Activated CD8-positive, alpha-beta memory T cell treated with anti-CD3 and anti-CD28 coated beads, Interleukin-2, amount 50 U/mL, for 4 hours (primary cell): Measurements from ENCODE around the gene FBF1.

Experiments used
- DNase-seq: peaks from one replicate; pipeline ENCODE4 v3.0.0-alpha.2; 2020

The FBF1 gene

GRCh38 chr17:75913537-75914210, 27.2 kb downstream of the FBF1 start:
- no peak for DNase-seq

DNA sequence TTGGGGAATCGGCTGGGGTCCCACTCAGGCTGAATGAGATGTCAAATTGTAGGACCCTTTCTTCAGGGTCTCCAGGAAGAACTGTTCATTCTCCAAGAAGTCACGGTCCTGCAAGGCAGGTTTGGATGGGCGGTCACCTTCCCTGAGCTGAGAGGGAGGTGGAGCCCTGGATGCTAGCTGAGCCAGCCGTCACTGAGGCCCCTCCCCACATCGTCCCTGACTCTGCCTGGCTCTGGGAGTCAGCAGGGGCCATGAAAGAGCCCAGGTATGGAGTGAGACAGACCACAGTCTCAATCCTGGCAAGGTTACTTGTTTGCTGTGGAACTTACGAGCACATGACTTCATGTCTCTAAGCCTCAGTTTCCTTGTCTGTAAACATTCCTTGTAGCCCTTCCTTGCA, 30.1 kb downstream of the FBF1 start:
- DNase-seq: no peak

DNA sequence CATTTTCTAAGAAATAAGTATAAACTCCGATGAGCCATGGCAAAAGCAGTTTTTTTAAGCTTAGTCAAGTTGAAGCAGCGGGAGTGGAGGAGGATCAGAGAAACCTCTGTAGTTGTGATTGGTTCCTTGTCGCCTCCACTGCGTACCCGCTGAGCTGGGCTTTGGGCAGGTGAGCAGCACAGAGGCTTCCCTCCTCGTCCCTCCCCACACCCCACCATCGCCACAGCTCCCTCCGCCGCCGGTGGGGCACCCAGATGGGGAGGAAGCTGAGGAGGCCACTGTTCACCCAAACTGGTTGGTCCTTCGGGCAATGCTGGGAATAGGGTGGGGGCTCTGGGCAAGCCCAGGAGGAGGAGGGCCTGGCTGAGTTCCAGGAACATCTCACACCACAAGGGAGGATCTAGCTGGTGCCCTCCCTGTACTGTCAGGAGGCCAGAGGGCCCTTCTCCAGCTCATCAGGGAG, 31.0 kb downstream of the FBF1 start:
- DNase-seq: no peak

DNA sequence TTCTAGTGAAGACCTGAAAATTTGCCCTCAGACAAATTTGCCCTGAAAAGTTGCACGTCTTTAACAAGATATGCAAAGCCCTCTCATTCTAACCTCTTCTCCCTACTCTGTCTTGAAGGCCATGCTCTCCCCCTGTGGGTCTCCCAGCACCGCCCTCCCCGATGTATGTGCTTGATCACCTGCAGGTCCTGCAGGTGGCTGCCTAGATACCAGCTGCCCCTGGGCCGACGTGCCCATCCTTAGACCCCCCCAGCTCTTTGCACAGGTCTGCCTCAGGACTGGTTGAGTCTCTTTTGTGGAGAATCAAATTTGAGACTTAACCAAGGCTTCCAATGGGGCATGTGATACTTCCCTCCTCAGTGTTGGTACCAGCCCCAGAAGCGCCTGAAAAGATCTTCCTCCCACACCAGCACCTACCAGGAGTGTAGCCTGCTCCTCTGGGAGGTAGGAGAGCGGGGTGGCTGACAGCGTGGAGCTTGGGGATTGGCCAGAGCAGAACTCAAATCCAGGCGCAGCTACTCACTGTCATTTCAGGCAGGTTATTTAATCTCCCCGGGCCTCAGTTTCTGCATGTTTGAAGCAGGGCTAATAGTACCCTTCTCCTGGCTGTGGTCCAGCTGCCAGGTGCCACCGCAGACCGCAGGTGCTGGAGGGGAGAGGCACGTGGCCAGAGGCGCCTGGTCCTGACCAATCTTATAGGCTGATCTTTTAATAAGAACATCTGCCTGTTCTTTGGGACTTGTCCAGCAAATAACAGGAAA, 31.6 kb downstream of the FBF1 start:
- DNase-seq: no peak

GRCh38 chr17:75908201-75908600, 32.6 kb downstream of the FBF1 start:
- no peak for DNase-seq

DNA sequence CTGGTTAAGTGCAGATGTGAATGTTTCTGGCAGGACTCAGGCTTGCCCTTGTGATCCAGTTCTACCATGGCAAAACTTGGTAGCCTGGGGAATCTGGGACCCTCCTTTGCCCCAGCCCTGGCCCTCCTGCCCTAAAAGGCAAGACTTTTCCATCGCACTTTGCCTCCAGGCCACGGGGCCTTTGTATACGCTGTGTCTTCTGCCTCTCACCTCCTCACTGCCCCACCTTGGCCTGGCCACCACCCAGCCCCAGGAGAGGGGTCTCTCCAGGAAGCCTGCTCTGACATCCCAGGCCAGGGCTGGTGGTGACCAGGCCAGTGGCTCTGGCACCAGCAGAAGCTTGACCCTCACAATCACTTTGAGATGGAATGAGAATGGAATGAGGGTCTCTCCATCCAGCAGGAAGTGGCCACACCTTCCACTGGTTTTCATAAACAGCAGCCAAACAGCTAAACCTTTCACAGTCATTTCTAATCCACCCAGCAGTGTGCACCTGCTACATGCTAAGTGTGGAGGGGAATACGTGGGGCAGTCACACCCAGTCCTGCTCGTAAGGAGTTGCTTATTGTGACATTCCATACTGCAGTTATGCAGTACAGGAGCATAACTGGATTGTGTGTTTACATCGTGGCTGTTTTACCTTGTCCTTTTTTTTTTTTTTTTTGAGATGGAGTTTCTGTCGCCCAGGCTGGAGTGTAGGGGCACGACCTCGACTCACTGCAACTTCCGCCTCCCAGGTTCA, 34.5 kb downstream of the FBF1 start:
- no peak for DNase-seq

- peak; percentile 89 for DNase-seq
Measured at GRCh38 chr17:75904749-75905521, 35.9 kb downstream of the FBF1 start, which contains the start of gene MRPL38. Gene MRPL38 (minus strand): TSS chr17:75904884. CDS start chr17:75904875, 9 bp downstream.

DNA sequence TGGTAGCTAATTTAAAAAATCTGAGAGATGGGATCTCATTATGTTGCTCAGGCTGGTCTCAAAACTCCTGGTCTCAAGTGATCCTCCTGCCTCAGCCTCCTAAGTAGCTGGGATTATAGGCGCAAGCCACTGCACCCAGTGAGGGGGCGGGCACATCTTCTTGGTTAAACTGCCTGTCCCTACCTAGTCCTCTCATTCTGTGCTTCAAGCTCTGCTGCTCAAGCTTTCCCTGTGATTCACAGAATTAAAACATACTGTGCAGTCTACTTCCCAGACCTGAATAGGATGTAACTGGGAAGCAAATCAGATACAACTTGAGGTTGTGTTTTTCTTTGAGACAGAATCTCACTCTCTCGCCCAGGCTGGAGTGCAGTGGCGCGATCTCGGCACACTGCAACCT, 38.4 kb downstream of the FBF1 start:
- DNase-seq: no peak

DNA sequence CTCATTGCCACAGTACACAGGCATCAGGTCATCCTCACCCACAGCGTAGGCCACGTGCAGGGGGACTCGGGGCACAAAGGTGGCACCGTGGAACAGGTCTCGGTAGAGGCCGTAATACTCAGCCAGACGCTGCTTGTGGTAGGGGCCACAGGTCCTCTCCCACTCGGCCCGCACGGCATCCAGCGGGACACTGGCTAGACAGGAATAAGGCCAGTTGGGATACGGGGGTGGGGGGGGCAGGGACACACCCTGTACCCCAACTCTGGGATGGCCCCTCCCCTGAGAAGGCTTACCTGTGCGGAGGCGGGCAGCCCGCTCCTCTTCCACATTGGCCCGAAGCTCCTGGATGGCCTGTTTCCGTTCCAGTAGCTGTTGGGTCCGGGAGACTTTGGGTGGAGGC, 39.1 kb downstream of the FBF1 start:
- DNase-seq: no peak

- no peak for DNase-seq
Measured at GRCh38 chr17:75900691-75901533, 39.9 kb downstream of the FBF1 start.

DNA sequence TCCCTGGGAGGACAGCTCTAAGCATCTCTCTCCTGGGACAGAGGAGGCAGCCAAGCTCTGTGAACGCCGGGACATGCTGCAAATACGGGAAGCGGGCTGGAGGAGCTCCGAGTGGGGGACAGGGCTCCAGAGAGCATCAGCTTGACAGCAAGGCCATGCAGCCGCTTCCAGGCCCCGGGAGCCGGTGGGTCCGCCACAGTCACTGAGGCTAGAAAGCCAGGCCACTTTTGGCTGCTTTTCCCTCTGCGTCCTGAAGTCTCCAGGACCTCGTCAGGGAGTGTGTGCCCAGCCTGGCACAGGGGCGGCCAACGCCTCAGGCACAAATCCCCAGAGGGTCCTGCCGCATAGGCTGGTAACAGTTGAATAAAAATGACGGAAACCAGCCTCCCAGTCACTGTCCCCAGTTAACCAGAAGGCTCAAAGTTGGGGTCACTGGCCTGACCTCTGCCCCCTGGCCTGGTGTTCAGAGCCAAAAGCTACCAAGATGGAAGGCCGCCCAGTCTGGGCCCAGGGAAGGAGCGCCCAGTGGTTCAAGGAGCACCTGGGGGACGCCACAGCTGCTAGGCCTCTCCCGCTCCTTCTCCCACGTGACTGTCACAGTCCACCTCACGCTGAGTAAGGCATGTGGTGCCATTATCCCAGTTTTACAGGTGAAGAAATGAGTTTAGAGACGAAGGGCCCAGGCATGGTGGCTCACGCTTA, 40.9 kb downstream of the FBF1 start:
- DNase-seq: no peak

DNA sequence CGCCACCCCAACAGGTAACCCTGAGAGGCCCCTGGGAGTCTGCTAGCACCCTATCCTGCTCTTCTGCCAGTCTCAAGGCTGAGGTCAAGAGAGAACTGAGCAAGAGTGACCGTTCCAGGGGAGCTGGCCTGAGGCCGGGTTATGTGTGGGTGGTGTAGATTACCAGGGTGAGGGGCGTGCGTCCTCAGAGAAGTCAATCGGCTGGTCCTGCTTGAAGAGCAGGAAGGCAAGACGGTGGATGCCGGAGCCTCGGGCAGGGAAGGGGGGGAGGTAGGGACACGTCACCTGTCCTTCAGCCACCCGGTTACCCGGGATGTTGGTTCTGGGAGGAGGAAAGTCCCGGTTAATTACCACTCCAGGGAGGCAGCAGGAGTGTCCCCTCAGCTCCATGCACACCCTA, 41.5 kb downstream of the FBF1 start:
- DNase-seq: no peak

DNA sequence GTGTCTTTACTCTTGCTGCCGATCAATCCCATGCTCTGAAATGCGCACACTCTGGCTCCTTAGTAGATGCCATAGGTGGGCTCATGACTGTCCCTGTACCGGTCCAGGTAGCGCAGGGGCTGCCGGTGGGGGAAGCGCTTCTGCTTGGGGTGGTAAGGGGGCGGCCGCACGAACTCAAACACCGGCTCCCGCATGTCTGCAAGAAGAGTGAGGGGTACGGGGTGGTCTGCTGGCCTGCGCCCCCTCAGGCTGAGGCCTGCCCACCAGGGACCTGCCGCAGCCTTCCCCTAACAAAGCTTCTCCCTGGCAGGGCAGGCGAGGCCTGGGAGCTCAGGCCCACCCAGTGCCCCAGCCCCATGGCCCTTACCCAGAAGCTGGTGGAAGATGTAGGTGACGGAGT, 42.1 kb downstream of the FBF1 start:
- DNase-seq: no peak

GRCh38 chr17:75898065-75898464, 42.8 kb downstream of the FBF1 start:
- DNase-seq: no peak

DNA sequence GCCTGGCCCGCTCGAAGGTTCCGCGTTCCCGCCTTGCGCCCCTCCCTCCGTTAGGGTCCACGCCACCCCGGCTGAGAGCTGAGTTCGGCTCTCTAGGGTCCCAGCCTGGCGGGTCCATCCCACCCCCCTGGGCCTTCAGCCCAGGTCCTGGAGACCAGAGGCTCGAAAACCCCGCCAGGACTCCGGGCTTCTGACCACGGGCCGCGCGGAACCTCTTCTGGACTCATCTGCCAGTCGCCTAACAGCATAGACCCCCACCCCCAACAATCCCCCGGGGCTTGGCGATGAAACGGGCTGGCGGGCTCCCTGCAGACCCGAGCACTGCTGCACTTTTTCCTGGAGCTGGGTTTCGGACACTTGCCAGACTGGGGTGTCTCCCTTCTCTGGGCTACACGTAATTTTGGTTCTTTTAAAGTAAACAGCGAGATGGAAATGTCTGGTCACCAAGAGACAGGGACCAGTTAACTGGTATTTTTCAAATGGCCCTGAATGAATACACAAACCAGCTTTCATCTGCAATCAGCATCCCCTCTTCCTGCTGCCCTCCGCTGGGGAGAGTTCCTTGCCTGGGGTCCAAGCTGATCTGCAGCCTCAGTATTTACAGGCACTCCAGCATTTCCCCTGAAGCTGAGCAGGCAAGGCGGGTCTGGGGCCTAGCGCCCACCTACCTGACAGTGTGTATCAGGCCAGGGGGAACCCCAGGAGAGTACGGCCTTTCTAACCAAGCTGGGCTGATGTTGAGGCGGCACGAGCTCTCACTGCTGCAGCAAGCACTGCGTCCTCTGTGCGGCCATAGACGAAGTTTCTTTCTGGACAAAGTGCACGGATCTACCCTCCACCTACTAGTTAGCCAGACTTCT, 43.5 kb downstream of the FBF1 start:
- DNase-seq: no peak

DNA sequence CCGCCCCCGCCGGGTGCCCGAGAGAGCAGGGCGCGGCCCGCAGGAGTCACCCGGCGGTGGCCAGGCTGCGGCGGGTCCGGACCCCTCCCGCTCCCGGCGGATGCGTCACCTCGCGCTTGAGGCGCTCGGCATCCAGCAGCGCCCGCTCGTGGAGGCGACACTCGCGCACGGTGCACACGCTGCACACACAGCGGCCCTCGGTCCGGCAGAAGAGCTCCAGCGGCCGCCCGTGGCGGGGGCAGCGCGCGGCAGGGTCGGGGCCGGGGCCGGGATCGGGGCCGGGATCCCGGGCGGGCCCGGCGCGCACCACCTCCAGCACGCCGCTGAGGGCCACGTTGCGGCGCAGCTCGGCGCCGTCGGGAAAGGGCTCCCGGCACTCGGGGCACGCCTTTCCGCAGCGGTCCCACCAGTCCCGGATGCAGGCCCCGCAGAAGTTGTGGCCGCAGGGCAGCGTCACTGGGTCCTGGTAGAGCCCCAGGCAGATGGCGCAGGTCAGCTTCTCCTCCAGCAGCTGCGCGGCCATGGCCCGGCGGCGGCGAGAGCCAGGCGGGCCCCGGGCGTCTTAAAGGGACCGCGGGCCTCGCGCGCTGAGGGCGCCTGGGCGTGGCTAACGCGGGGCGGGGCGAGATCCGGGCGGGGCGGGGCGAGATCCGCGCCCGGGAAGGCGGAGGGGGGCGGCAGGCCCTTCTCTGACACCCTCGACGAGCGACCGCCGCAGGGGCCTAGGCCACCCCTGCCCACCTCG, 44.3 kb downstream of the FBF1 start, which contains the start of gene TRIM65:
TSS of gene TRIM65 (minus strand) at position 537 of the 745 bp plus-strand sequence. CDS start at position 523, 14 bp downstream.
- peak; percentile 80 for DNase-seq

- DNase-seq: no peak
Measured at GRCh38 chr17:75895370-75896155, 45.3 kb downstream of the FBF1 start.

DNA sequence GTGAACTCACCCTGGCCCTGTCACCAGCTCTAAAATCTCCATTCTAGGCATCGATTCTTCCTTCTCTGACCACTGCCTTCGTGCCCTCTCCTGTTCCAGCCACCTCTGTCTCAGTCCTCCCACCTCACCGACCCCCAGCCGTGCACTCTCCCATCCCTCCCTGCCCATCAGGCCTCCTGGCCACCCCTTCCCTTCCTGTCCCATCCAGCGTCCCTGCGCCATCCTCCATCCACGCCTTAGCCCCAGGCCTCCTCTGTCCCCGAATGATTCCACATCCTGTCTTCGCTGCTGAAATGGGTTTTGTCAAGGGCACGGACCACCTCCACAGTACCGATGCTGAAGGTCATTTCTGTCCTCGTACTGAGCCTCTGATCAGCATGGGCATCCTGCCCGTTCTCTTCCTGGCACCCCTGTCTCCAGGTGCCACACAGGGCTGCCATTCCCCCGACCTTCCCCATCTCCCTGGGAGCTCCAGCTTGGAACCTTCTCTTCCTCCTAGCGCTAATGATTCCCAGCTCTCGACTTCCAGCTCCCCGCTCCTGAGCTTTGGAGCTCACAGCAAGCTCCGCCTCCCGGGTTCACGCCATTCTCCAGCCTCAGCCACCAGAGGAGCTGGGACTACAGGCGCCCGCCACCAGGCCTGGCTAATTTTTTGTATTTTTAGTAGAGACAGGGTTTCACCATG, 46.7 kb downstream of the FBF1 start:
- DNase-seq: no peak
